SHP77 treated with DMSO at 0.1 percent for 48 hours (cell line): ENCODE results near the gene CSF2RB.

Source experiments
- DNase-seq: peaks from one replicate; lab custom pipeline; 2025; lab: John Stamatoyannopoulos, UW

Gene CSF2RB

GRCh38 chr22:36921309-36922104, 8.1 kb downstream of the CSF2RB start:
- no peak for DNase-seq

DNA sequence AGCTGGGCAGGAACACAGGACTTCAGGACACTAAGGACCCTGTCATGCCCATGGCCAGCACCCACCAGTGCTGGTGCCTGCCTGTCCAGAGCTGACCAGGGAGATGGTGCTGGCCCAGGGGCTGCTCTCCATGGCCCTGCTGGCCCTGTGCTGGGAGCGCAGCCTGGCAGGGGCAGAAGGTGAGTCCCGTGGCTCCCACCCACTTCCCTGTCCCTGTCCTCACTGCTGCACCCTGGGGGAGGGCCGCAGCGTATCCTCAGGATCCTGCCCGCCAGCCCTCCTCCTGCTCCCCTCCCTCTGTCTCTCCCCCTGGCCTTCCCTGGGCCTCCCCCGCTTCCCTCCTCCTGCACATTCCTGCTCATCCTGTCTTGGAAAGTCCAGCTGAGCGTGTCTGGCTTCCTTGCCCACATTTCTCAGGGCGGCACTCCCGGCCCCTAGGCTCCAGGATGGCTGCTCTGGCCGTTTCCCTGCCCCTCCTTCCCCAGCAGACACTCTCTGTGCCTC, 8.7 kb downstream of the CSF2RB start:
- no peak for DNase-seq

GRCh38 chr22:36922711-36923110, 9.3 kb downstream of the CSF2RB start:
- DNase-seq = no peak

- no peak for DNase-seq
Measured at GRCh38 chr22:36923131-36923788, 9.8 kb downstream of the CSF2RB start.

- no peak for DNase-seq
Measured at GRCh38 chr22:36924151-36924698, 10.8 kb downstream of the CSF2RB start.

- no peak for DNase-seq
Measured at GRCh38 chr22:36925388-36926290, 12.2 kb downstream of the CSF2RB start.

DNA sequence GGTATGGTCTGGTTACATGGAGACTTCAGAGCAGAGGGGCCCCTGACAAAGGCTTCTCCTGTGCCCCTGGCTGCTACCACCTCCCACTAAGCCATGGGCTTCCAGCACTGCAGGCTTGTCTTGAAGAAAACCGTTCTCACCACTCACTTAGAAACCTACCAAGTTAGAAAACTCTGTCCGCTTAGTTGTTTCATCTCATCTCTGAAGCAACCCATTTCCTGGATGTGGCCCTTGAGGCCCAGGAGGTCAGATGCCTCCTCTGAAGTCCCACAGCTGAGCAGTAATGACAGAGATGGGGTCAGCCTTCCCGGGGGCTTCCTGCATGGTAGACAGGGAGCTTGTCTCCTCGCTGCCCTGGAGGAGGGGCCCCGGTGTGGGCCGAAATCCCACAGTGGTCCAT, 12.9 kb downstream of the CSF2RB start:
- no peak for DNase-seq

DNA sequence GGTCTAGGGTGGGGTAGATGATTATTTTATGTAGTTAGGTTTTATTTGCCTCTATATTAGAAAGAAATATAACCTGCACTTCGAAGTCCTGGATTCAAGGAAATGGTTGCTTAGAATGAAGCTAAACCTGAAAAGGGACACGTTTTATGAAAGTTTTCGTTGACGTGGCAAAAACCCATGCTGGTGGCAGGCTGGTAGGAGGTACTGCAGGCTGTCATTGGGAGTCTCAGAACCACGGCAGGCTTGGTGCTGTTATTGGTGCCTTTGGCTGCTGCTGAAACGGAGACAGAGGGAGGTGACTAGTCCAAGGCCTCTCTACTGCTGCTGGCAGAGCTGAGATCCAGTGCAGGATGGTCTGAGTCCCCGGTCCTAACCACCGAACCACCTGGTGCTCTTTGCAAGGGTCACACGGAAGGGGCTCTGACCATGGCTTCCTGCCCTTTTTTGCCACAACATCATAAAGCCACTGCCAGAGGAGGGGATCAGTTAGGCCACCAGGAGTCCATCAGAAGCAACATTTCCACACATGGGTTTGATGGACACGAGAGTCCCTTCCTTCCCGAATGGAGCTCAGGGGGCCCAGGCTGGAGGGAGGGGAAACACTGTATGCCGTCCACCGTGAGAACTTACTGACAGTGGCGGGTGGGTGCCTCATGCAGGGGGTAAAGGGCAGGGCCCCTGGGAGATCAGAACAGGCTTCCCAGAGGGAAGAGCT, 13.4 kb downstream of the CSF2RB start:
- DNase-seq = no peak

DNA sequence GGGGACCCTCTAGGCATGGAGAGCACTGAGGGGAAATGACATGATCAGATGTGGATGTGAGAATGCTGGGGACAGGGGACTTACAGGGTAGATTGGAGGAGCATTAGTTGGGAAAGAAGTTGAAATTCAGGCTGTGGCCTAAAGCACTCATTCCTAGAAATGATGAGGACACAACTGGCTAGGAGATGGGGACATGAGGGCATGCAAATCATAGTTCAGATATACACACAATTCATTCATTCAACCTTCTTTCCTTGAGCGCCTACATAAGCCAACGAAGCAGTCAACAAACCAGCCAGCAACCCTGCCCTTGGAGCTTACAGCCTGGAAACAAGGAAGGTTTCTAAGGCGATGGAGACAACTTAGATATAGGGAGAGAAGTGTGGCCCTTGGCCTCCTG, 14.2 kb downstream of the CSF2RB start:
- no peak for DNase-seq

DNA sequence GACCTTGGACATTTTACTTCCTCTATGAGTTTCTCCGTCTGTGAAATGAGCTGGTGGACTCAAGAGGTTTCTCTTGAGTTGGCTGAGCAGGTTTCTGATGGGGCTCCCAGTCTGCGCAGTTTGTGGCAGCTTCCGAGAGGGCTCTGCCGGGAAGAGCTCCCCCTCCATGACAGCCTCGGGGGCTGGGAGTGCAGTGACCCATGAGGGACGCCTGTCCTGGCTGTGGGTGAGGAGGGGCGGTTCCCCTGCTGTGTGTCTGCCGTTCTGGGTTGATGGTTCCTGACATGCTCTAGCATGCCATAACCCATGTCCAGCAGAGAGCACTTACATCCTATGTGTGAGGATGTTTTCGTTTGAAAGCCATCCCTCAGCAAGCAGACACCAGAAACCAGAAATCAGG, 14.8 kb downstream of the CSF2RB start:
- DNase-seq = no peak

GRCh38 chr22:36928786-36929535, 15.5 kb downstream of the CSF2RB start:
- DNase-seq = no peak

DNA sequence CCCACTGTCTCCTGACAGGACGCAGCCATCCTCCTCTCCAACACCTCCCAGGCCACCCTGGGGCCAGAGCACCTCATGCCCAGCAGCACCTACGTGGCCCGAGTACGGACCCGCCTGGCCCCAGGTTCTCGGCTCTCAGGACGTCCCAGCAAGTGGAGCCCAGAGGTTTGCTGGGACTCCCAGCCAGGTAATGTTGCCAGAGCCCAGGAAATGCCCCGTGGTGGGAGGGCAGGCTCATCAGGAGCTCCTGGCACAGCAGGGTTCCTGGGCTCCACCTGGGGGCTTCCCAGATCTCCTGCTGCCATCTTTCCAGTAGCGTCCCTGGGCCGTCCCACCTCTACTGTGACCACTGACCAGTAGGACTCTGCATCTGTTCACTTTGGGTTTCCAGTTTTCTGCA, 16.2 kb downstream of the CSF2RB start:
- no peak for DNase-seq

GRCh38 chr22:36930041-36930935, 16.9 kb downstream of the CSF2RB start:
- DNase-seq = no peak

DNA sequence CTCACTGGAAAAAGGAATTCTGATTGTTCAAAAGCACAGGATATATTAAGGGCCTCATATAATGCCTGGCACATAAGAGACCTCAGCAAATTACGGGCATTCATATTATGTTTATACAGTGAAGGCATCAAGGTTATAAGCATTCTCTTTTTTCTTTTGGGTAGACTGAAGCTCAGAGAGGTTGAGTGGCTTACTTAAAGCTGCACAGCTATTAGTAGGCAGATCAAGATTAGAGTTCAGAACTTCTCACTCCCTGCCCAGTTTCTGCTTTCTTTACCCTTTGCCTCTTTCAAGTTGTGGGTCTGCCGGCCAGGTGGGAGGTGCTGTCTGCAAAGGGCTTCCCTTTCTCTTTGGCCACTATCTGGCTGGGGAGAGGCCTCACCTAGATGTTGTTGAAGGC, 18.0 kb downstream of the CSF2RB start:
- no peak for DNase-seq

DNA sequence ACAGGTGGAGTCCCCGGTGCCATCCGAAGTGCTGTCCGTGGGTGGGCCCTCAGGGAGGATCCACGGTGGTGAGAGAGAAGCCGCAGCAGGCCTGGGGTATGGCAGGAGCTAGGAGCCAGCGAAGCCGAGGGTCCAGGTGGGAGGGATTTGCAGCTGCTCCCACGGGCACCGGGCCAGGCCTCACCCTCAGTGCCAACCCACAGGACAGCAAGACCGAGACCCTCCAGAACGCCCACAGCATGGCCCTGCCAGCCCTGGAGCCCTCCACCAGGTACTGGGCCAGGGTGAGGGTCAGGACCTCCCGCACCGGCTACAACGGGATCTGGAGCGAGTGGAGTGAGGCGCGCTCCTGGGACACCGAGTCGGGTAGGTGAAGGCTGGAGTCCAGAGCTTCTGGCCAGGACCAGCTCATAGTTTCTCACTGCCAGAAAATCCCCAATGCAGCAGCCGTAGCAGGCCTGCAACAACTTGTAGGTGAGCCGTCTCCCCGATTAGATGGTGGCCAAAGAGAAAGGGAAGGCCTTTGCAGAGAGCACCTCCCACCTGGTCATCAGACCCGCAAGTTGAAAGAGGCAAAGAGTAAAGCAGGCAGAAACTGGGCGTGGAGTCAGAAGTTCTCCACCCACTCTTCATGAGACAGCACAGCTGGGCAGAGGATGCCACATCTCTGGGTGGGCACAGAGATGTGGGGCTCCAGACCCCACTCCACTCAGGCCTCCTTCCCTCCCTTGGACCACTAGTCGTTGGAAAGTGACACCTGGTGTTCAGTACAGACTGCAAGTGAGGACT, 20.4 kb downstream of the CSF2RB start:
- no peak for DNase-seq

- no peak for DNase-seq
Measured at GRCh38 chr22:36934418-36935312, 21.2 kb downstream of the CSF2RB start.

DNA sequence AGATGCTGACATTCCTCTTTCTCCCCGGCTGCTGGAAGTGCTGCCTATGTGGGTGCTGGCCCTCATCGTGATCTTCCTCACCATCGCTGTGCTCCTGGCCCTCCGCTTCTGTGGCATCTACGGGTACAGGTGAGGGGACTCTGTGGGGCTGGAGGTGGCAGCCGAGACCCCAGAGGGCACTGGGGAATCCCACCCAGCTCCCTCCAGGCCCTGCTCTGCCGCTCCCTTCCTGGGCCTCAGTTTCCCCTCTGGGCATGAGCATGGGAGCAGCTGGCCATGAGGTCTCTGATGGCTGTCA, 21.8 kb downstream of the CSF2RB start:
- no peak for DNase-seq

DNA sequence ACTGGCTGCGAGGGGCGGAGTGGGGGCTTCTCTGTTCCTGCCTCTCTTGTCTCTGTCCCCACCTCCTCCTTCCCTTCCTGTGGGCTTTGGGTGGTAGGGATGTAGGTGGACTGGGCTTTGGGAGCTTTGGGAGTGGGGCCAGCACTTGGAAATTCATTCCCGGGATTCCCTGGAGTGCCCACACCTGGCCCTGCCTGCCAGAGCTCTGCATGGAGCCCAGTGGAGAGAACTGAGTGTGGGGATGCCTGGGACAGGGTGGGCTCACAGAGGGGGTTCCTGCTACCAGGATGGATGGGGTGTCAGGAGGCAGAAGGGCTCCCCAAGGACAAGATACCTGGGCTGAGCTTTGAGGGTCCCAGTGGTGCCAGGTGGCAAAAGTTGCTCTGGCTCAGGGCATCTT, 22.3 kb downstream of the CSF2RB start:
- DNase-seq = no peak
